Measurements from ENCODE around the gene RIPOR1. TPM values are rescaled to one million over a fixed set of nuclear protein-coding genes. Genes with fewer than 3 reads are reported as not detected.

The RIPOR1 gene
- total RNA-seq, 2 experiments from 2014 or later: 12.8 to 15.8 TPM

- Mint-ChIP-seq H3K36me3 (ENCODE audit: low read depth) (peaks cover 6% of the 10 kb centered on the region), H3K9me3 (no peaks in the 10 kb centered on the region), H3K27me3 (peaks cover 53% of the 10 kb centered on the region), H3K27ac (no peak overlapping the region), H3K4me3 (no peak overlapping the region), H3K4me1 (peaks cover 39% of the 10 kb centered on the region)
- CTCF ChIA-PET: interaction anchor here (0.7 to 12.3 kb wide), 5 partner anchors 8 to 133 kb away, joined by 4 to 116 read pairs (median 9); partner anchors contain the start of genes ACD, C16orf86 and ENKD1
- DNase-seq: no peak
- POLR2A ChIA-PET: no interaction called here
These were observed 5.8 kb downstream of the RIPOR1 start for GRCh38 chr16:67534431-67534830.

- Mint-ChIP-seq H3K4me1 (peaks cover 34% of the 10 kb centered on the region), H3K36me3 (ENCODE audit: low read depth) (peaks cover 3% of the 10 kb centered on the region), H3K4me3 (no peak overlapping the region), H3K27me3 (peaks cover 48% of the 10 kb centered on the region), H3K27ac (peak overlapping the region; percentile 37), H3K9me3 (no peaks in the 10 kb centered on the region)
- ChIA-PET POLR2A (no interaction called here), CTCF (interaction anchor here (0.6 to 12.3 kb wide), 7 partner anchors 9 to 132 kb away, joined by 3 to 116 read pairs (median 4); partner anchors contain the start of genes C16orf86 and ENKD1)
- no peak for DNase-seq
These were observed 6.6 kb downstream of the RIPOR1 start for GRCh38 chr16:67535201-67535600.

- peak; percentile 49 for DNase-seq
- POLR2A ChIA-PET: no interaction called here
- CTCF ChIA-PET: interaction anchor here (0.5 to 12.3 kb wide), 16 partner anchors 8 to 273 kb away, joined by 3 to 116 read pairs (median 4); partner anchors contain the start of genes C16orf86, CARMIL2, CTCF and ENKD1
- peaks cover 26% of the 10 kb centered on the region for H3K4me1 Mint-ChIP-seq
- peak overlapping the region; percentile 75 for H3K27ac Mint-ChIP-seq
- peaks cover 10% of the 10 kb centered on the region for H3K36me3 Mint-ChIP-seq (ENCODE audit: low read depth)
- H3K4me3 Mint-ChIP-seq: peak overlapping the region; percentile 71
- no peaks in the 10 kb centered on the region for H3K9me3 Mint-ChIP-seq
- peaks cover 32% of the 10 kb centered on the region for H3K27me3 Mint-ChIP-seq
These were observed 8.6 kb downstream of the RIPOR1 start for GRCh38 chr16:67537270-67537635.

GRCh38 chr16:67537636-67538591 is 9.3 kb downstream of the RIPOR1 start:
- Mint-ChIP-seq H3K9me3 (no peaks in the 10 kb centered on the region), H3K27ac (no peak overlapping the region), H3K27me3 (peaks cover 28% of the 10 kb centered on the region), H3K36me3 (ENCODE audit: low read depth) (peaks cover 15% of the 10 kb centered on the region), H3K4me3 (peak overlapping the region; percentile 71), H3K4me1 (peaks cover 33% of the 10 kb centered on the region)
- peak; percentile 63 for DNase-seq
- POLR2A ChIA-PET: no interaction called here
- CTCF ChIA-PET: interaction anchor here (0.6 to 12.3 kb wide), 15 partner anchors 9 to 273 kb away, joined by 3 to 116 read pairs (median 5); partner anchors contain the start of genes C16orf86, CARMIL2, CTCF and ENKD1

GRCh38 chr16:67538666-67539101 is 10.1 kb downstream of the RIPOR1 start:
- peaks cover 39% of the 10 kb centered on the region for H3K4me1 Mint-ChIP-seq
- peaks cover 15% of the 10 kb centered on the region for H3K36me3 Mint-ChIP-seq (ENCODE audit: low read depth)
- peaks cover 21% of the 10 kb centered on the region for H3K27me3 Mint-ChIP-seq
- CTCF ChIA-PET: interaction anchor here (1.1 to 12.3 kb wide), 2 partner anchors 18 to 107 kb away, joined by 3 to 116 read pairs; partner anchors contain the start of gene CARMIL2
- H3K27ac Mint-ChIP-seq: peak overlapping the region; percentile 11
- POLR2A ChIA-PET: no interaction called here
- H3K9me3 Mint-ChIP-seq: no peaks in the 10 kb centered on the region
- no peak for DNase-seq
- peak overlapping the region; percentile 63 for H3K4me3 Mint-ChIP-seq

GRCh38 chr16:67539271-67539670 is 10.6 kb downstream of the RIPOR1 start:
- peaks cover 43% of the 10 kb centered on the region for H3K4me1 Mint-ChIP-seq
- ChIA-PET CTCF (interaction anchor here (1.1 to 12.3 kb wide), 2 partner anchors 18 to 106 kb away, joined by 3 to 116 read pairs; partner anchors contain the start of gene CARMIL2), POLR2A (no interaction called here)
- H3K4me3 Mint-ChIP-seq: peak overlapping the region; percentile 63
- H3K36me3 Mint-ChIP-seq (ENCODE audit: low read depth): peaks cover 15% of the 10 kb centered on the region
- no peak for DNase-seq
- H3K27me3 Mint-ChIP-seq: peaks cover 21% of the 10 kb centered on the region
- H3K27ac Mint-ChIP-seq: no peak overlapping the region
- H3K9me3 Mint-ChIP-seq: no peaks in the 10 kb centered on the region

GRCh38 chr16:67539691-67540635 is 11.3 kb downstream of the RIPOR1 start:
- H3K27ac Mint-ChIP-seq: peak overlapping the region; percentile 38
- peaks cover 21% of the 10 kb centered on the region for H3K27me3 Mint-ChIP-seq
- H3K9me3 Mint-ChIP-seq: no peaks in the 10 kb centered on the region
- H3K4me1 Mint-ChIP-seq: peaks cover 44% of the 10 kb centered on the region
- no peak for DNase-seq
- peaks cover 15% of the 10 kb centered on the region for H3K36me3 Mint-ChIP-seq (ENCODE audit: low read depth)
- ChIA-PET POLR2A (no interaction called here), CTCF (interaction anchor here (0.7 to 12.3 kb wide), 5 partner anchors 14 to 107 kb away, joined by 3 to 116 read pairs (median 6); partner anchors contain the start of gene CTCF)
- peak overlapping the region; percentile 63 for H3K4me3 Mint-ChIP-seq

DNA sequence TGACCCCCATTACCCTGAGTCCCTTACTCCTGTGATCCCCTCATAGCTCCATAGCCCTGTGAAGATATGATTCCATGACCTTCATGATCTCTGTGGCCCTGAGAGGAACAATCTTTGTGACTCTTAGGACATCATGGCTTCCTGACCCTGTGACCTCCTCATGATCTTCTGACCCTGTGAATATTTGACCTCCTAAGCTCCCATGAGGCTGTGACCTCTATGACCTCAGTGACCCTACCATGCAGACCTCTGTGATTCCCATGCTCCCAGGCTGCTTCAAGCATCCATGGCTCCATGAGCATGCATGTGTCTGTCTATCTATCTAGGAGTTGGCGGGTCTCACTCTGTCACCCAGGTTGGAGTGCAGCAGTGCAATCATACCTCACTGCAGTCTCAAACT is 12.1 kb downstream of the RIPOR1 start:
- Mint-ChIP-seq H3K4me3 (no peak overlapping the region), H3K4me1 (peaks cover 41% of the 10 kb centered on the region), H3K36me3 (ENCODE audit: low read depth) (peaks cover 15% of the 10 kb centered on the region), H3K27me3 (peaks cover 14% of the 10 kb centered on the region), H3K27ac (peak overlapping the region; percentile 50), H3K9me3 (no peaks in the 10 kb centered on the region)
- no peak for DNase-seq
- CTCF ChIA-PET: interaction anchor here (0.7 to 12.3 kb wide), 8 partner anchors 11 to 106 kb away, joined by 3 to 116 read pairs (median 4); partner anchors contain the start of genes ATP6V0D1 and CTCF
- POLR2A ChIA-PET: no interaction called here

DNA sequence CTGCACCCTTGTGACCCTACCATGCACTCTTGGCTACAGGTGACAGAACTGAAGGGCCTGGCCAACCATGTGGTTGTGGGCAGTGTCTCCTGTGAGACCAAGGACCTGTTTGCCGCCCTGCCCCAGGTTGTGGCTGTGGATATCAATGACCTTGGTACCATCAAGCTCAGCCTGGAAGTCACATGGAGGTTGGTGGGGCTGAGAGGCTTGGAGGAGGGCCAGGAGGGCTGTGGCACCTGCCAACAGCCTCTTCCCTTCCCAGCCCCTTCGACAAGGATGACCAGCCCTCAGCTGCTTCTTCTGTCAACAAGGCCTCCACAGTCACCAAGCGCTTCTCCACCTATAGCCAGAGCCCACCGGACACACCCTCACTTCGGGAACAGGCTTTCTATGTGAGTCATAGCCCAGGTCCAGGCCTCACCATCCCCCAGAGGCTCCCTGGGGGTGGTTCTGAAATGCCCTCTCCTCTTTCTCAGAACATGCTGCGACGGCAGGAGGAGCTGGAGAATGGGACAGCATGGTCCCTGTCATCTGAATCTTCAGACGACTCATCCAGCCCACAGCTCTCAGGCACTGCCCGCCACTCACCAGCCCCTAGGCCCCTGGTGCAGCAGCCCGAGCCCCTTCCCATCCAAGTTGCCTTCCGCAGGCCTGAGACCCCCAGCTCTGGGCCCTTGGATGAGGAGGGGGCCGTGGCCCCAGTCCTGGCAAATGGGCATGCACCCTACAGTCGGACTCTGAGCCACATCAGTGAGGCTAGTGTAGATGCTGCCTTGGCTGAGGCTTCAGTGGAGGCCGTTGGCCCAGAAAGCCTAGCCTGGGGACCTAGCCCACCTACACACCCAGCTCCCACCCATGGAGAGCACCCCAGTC is 13.0 kb downstream of the RIPOR1 start:
- H3K36me3 Mint-ChIP-seq (ENCODE audit: low read depth): peaks cover 15% of the 10 kb centered on the region
- H3K27me3 Mint-ChIP-seq: peaks cover 6% of the 10 kb centered on the region
- CTCF ChIA-PET: interaction anchor here (1.2 to 2.1 kb wide), 7 partner anchors 12 to 102 kb away, joined by 3 to 7 read pairs (median 4); partner anchors contain the start of genes ATP6V0D1 and CTCF
- DNase-seq: no peak
- POLR2A ChIA-PET: interaction anchor here (0.6 kb wide), 1 partner anchor 13 kb away, joined by 3 read pairs; the partner anchor contains the start of gene RIPOR1
- peak overlapping the region; percentile 16 for H3K27ac Mint-ChIP-seq
- H3K4me1 Mint-ChIP-seq: peaks cover 43% of the 10 kb centered on the region
- H3K4me3 Mint-ChIP-seq: no peak overlapping the region
- no peaks in the 10 kb centered on the region for H3K9me3 Mint-ChIP-seq

DNA sequence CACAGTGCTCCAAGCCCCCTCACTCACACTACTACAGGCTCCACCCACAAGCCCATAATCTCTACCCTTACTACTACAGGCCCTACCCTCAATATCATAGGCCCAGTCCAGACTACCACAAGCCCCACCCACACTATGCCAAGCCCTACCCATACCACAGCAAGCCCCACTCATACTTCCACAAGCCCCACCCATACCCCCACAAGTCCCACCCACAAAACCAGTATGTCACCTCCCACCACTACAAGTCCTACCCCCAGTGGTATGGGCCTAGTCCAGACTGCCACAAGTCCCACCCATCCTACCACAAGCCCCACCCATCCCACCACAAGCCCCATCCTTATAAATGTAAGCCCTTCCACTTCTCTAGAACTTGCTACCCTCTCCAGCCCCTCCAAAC is 13.8 kb downstream of the RIPOR1 start:
- ChIA-PET CTCF (interaction anchor here (1.3 kb wide), 1 partner anchor 21 kb away, joined by 6 read pairs; no protein-coding TSS in a partner anchor), POLR2A (no interaction called here)
- DNase-seq: peak; percentile 89
- Mint-ChIP-seq H3K4me3 (no peak overlapping the region), H3K36me3 (ENCODE audit: low read depth) (peaks cover 15% of the 10 kb centered on the region), H3K27me3 (no peaks in the 10 kb centered on the region), H3K4me1 (peaks cover 47% of the 10 kb centered on the region), H3K9me3 (no peaks in the 10 kb centered on the region), H3K27ac (peak overlapping the region; percentile 16)

DNA sequence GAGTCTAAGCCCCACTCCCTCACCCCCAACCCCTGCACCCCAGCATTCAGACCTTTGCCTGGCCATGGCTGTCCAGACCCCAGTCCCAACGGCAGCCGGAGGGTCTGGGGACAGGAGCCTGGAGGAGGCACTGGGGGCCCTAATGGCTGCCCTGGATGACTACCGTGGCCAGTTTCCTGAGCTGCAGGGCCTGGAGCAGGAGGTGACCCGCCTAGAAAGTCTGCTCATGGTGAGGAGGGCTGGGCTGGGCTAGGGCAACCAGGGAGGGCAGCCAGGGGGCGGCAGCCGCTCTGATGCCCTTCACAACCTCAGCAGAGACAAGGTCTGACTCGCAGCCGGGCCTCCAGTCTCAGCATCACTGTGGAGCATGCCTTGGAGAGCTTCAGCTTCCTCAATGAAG is 14.4 kb downstream of the RIPOR1 start:
- ChIA-PET CTCF (interaction anchor here (1.2 to 6.2 kb wide), 6 partner anchors 11 to 108 kb away, joined by 3 to 80 read pairs (median 10); partner anchors contain the start of genes CARMIL2 and CTCF), POLR2A (no interaction called here)
- Mint-ChIP-seq H3K4me1 (peaks cover 52% of the 10 kb centered on the region), H3K4me3 (no peak overlapping the region), H3K9me3 (no peaks in the 10 kb centered on the region), H3K27me3 (no peaks in the 10 kb centered on the region), H3K27ac (peak overlapping the region; percentile 39), H3K36me3 (ENCODE audit: low read depth) (peaks cover 18% of the 10 kb centered on the region)
- no peak for DNase-seq

Measured in activated CD4-positive, alpha-beta T cell treated with anti-CD3 and anti-CD28 coated beads, Interleukin-2, amount 10 ng/mL, durations not matched to agents 7 days and 5 days (primary cell).